Transverse colon (tissue), 4 donors: ENCODE data around the gene B4GALT2. TPM values are rescaled to one million over a fixed set of nuclear protein-coding genes. Genes with fewer than 3 reads are reported as not detected.

Experiments
- DNase-seq: peaks from one replicate; pipeline ENCODE4 v3.0.0-alpha.2; 2019
- H3K27ac ChIP-seq, 4 donors: fragments of 200-600 bp; sonication (generic); 2 replicates each; pipeline ENCODE4 v1.5.1; 2016 to 2018; ENCODE audit warnings: inconsistent platforms in 4 of 4
- H3K27me3 ChIP-seq: fragments of 200-600 bp; sonication (generic); 2 replicates; pipeline ENCODE4 v1.5.1; 2017; ENCODE audit warnings: inconsistent platforms
- H3K36me3 ChIP-seq, 4 donors: fragments of 200-600 bp; sonication (generic); 2 replicates each; pipeline ENCODE4 v1.5.1; 2017 to 2019; ENCODE audit warnings: inconsistent platforms in 4 of 4
- H3K4me1 ChIP-seq, 4 donors: fragments of 200-600 bp; sonication (generic); 2 replicates each; pipeline ENCODE4 v1.5.1; 2017 to 2020; ENCODE audit warnings: inconsistent platforms in 4 of 4
- H3K4me3 ChIP-seq, 4 donors: fragments of 200-600 bp; sonication (generic); 1 replicate in 1 of 4; 2 replicates in 3 of 4; pipeline versions ENCODE4 v1.5.1 to v1.6.1; 2017 to 2019; ENCODE audit warnings: inconsistent platforms in 4 of 4
- H3K9me3 ChIP-seq, 2 donors: fragments of 200-600 bp; sonication (generic); 2 replicates each; pipeline ENCODE4 v1.5.1; 2017 to 2019; ENCODE audit warnings: inconsistent platforms in 2 of 2
- EP300 ChIP-seq: sonication (generic); formaldehyde crosslinking; IDR thresholded peaks from one replicate; pipeline ENCODE4 v1.6.1; 2017; ENCODE audit warnings: antibody characterized with exemption, low read depth
- POLR2A ChIP-seq: fragments of 450-650 bp; IDR thresholded peaks from one replicate; pipeline ENCODE4 v1.6.1; 2016; ENCODE audit warnings: antibody characterized with exemption, mild to moderate bottlenecking, moderate library complexity
- POLR2AphosphoS5 ChIP-seq, 3 donors: sonication (generic); formaldehyde crosslinking; IDR thresholded peaks; one replicate each; pipeline ENCODE4 v1.6.1; 2016; ENCODE audit warnings: antibody characterized with exemption in 3 of 3
- WGBS, 2 donors: methylation state at CpG; one replicate each; pipeline ENCODE4 v1.1.5; 2018; ENCODE audit warnings: low coverage in 1 of 2; 5-methylcytosine and 5-hydroxymethylcytosine counted together
- in situ Hi-C, 4 donors: fragments of 200-750 bp; cut with MboI; loops; one replicate each; pipeline versions ENCODE4 v1.15.0 to v1.15.1; 2017; ENCODE audit warnings: low sequenced_read_pairs in 3 of 4, low pct_ligation_motif_present in 1 of 4, low pct_unique_long_range_greater_than_20kb in 1 of 4
- intact Hi-C: fragments of 100-400 bp; cut with DNase I; formaldehyde crosslinking; loops from one replicate; pipeline ENCODE4 v1.15.1; 2023; ENCODE audit warnings: low total_unique reads
- total RNA-seq, 4 donors: library from RNA; depleted of rRNA; stranded (reverse); fragments of >200 nt; gene quantifications; one replicate each; pipeline ENCODE4 v1.1.0, GENCODE V29; 2016
- TF ChIP-seq, protein P1 (sequence below), 5 experiments: fragments of 200-600 bp in 3 of 5; fragments of 450-650 bp in 2 of 5; sonication (generic) in 3 of 5; IDR thresholded peaks; 1 replicate in 2 of 5; 2 replicates in 3 of 5; pipeline ENCODE4 v1.5.1; 2016 to 2017; ENCODE audit warnings: antibody characterized with exemption in 5 of 5, inconsistent platforms in 3 of 5, mild to moderate bottlenecking in 2 of 5, moderate library complexity in 1 of 5

B4GALT2 gene
- total RNA-seq, 4 donors from 2014 or later, result 16.5 to 19.5 (median 18.6) TPM

DNA sequence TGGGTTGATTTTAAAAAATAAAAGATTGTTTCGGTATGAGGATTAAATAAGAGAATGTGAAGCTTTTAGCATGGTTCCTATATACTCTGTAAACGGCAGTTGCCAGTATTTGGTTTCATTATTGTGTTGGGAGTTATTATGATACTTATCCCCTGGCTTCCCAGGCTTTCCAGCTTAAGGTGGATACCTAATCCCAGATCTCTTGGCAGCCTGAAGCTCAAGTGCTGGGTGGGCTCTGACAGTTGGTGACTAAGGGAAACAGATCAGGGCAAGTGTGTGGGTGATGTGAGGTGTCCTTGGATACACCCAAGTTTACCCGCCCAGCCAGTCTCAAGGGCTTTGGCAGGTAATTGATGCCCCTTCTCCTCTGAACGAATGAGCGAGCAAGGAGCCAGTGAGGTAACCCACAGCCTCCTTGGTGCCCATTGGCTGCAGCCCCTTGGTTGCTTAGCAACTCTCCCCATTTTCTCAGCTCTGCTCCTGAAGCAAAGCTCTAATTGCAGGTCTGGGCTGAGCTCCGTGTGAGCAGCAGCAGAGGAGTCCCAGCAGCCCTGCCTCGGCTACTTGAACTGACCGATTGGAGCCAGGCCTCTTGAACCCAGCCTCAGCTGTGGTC lies 26.2 kb upstream of the B4GALT2 start:
- Histone ChIP-seq H3K27me3 (no peaks in the 10 kb centered on the region), H3K9me3 (no peaks in the 10 kb centered on the region), H3K4me1 (peaks cover 8 to 13% (median 9%) of the 10 kb centered on the region in 4 donors), H3K4me3 (no peak overlapping the region), H3K27ac (no peak overlapping the region), H3K36me3 (peaks cover 0 to under 1% (median 0%) of the 10 kb centered on the region in 4 donors)
- no peak for TF ChIP-seq POLR2AphosphoS5 (IDR thresholded peaks at IDR 0.05)
- TF ChIP-seq, protein P1, sequence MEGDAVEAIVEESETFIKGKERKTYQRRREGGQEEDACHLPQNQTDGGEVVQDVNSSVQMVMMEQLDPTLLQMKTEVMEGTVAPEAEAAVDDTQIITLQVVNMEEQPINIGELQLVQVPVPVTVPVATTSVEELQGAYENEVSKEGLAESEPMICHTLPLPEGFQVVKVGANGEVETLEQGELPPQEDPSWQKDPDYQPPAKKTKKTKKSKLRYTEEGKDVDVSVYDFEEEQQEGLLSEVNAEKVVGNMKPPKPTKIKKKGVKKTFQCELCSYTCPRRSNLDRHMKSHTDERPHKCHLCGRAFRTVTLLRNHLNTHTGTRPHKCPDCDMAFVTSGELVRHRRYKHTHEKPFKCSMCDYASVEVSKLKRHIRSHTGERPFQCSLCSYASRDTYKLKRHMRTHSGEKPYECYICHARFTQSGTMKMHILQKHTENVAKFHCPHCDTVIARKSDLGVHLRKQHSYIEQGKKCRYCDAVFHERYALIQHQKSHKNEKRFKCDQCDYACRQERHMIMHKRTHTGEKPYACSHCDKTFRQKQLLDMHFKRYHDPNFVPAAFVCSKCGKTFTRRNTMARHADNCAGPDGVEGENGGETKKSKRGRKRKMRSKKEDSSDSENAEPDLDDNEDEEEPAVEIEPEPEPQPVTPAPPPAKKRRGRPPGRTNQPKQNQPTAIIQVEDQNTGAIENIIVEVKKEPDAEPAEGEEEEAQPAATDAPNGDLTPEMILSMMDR (IDR thresholded peaks at IDR 0.05), result no peak
- TF ChIP-seq EP300, result no peak
- TF ChIP-seq POLR2A, result no peak
- in situ Hi-C loops (no loop called here), intact Hi-C loops (no loop called here)
- WGBS, 2 donors, result 83 to 88% methylated on average over 2 to 8 of the region's 8 CpGs
- DNase-seq, result no peak

DNA sequence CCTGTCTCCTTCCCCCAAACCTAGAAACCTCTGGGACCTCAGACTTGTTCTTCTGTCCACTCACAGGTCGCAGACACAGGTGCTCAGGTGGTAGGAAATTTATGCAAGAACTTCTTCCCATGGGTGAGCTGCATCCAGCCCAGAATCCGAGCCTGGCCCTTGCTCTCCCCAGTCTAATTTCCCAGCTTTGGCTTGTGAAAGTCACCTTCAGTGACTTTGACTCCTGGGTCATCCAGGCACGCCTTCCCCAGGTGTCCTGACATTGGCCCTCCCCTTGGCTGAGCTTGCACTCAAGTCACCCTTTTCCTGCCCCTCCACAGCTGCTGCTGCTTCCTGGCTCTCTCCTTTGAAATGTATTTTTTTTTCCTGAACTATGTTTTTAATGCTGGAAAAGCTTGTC lies 25.6 kb upstream of the B4GALT2 start:
- peaks cover 0 to 6% (median 0%) of the 10 kb centered on the region in 4 donors for H3K36me3 ChIP-seq

DNA sequence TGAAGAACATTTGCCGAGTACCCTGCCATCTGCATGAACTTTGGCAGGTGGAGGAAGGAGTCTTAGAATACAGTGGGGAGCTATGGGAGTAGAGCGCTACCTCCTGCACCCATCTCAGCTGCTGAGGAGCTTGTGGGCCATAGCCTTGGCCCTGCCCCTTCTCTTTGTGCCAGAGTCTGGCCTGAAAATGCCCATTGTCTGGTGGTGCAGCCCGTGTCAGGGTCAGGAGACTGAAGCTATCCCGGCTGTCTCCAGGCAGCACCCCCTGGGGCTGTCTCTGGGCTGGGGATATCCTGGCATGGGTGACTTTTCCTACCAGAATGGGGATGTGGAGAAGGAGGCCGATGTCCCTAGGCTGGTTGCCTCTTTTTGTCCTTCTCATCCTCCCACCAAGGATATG lies 25.0 kb upstream of the B4GALT2 start:
- in situ Hi-C loops (no loop called here), intact Hi-C loops (no loop called here)
- H3K36me3 ChIP-seq, result peaks cover 0 to 8% (median 0%) of the 10 kb centered on the region in 4 donors
- TF ChIP-seq POLR2AphosphoS5 (IDR thresholded peaks at IDR 0.05) (no peak), POLR2A (no peak), EP300 (no peak)
- TF ChIP-seq, protein P1 (IDR thresholded peaks at IDR 0.05), result no peak
- no peak for DNase-seq
- H3K4me3 ChIP-seq, result no peak overlapping the region
- no peaks in the 10 kb centered on the region for H3K27me3 ChIP-seq
- 90% methylated on average over 5 of the region's 5 CpGs; no CpG with 5 or more reads in 1 of the 2 donors for WGBS, 2 donors
- no peaks in the 10 kb centered on the region for H3K9me3 ChIP-seq
- no peak overlapping the region for H3K27ac ChIP-seq
- peaks cover 0 to 1% (median 0%) of the 10 kb centered on the region in 4 donors for H3K4me1 ChIP-seq

More for the DNA sequence above, 25.6 kb upstream of the B4GALT2 start:
- in situ Hi-C loops (no loop called here), intact Hi-C loops (no loop called here)
- Histone ChIP-seq H3K4me1 (peaks cover 3 to 8% (median 3%) of the 10 kb centered on the region in 4 donors), H3K9me3 (no peaks in the 10 kb centered on the region), H3K4me3 (no peak overlapping the region), H3K27me3 (no peaks in the 10 kb centered on the region), H3K27ac (no peak overlapping the region)
- no peak for DNase-seq
- 86 to 100% methylated on average over 2 to 3 of the region's 3 CpGs for WGBS, 2 donors
- TF ChIP-seq POLR2A (no peak), POLR2AphosphoS5 (IDR thresholded peaks at IDR 0.05) (no peak), EP300 (no peak)
- TF ChIP-seq, protein P1 (IDR thresholded peaks at IDR 0.05), result no peak

DNA sequence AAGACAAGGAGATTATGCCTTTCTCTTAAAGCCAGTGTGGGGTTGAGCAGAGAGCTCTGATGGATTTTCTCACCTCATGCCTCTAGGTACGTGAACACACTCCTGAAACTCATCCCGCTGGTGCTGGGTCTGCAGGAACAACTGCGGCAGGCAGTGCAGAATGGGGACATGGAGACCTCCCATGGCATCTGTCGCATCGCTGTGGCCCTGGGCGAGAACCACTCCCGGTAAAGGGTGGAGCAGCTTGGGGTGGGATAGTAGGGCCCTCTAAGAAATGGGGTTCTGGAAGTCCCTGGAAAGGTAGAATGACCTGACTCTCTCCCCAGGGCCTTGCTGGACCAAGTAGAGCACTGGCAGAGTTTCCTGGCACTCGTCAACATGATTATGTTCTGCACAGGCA lies 22.8 kb upstream of the B4GALT2 start:
- DNase-seq, result no peak
- intact Hi-C loops (no loop called here), in situ Hi-C loops (no loop called here)
- Histone ChIP-seq H3K36me3 (peaks cover 0 to 14% (median 0%) of the 10 kb centered on the region in 4 donors), H3K4me1 (no peaks in the 10 kb centered on the region), H3K27me3 (no peaks in the 10 kb centered on the region), H3K4me3 (no peak overlapping the region), H3K27ac (no peak overlapping the region), H3K9me3 (no peaks in the 10 kb centered on the region)
- 96% methylated on average over 8 of the region's 8 CpGs; no CpG with 5 or more reads in 1 of the 2 donors for WGBS, 2 donors
- TF ChIP-seq, protein P1 (IDR thresholded peaks at IDR 0.05), result no peak
- TF ChIP-seq POLR2A, result no peak
- no peak for TF ChIP-seq POLR2AphosphoS5 (IDR thresholded peaks at IDR 0.05)
- TF ChIP-seq EP300, result no peak
